Motor neuron (in vitro differentiated cells): ENCODE data around the gene SP140L. TPM values are rescaled to one million over a fixed set of nuclear protein-coding genes. Genes with fewer than 3 reads are reported as not detected.
A peak's percentile ranks its signal among the peaks of the same experiment; 100 is the strongest.
"Not testable (repeated sequence)": the region's sequence is repeated elsewhere in the genome, so short reads cannot be mapped to it uniquely, and the experiment has no call there.

Experiments
- ATAC-seq, 8 experiments: fragments of 200-7000 bp; cut with Tn5 transposase; replicated peaks in 6 of 8; 2 replicates each; pipeline ENCODE4 v1.8.0; 2021; ENCODE audit warnings: mild to moderate bottlenecking in 8 of 8, moderate library complexity in 8 of 8
- H3K27ac ChIP-seq, 2 donors: fragments of 250-450 bp; sonication (Bioruptor Pico); 2 replicates each; pipeline ENCODE4 v1.9.0; 2021; ENCODE audit warnings: antibody characterized with exemption in 2 of 2, mild to moderate bottlenecking in 2 of 2, moderate library complexity in 1 of 2
- H3K4me1 ChIP-seq, 2 donors: fragments of 250-450 bp; sonication (Bioruptor Pico); replicated peaks in 1 of 2; 2 replicates each; pipeline ENCODE4 v1.6.1; 2021; ENCODE audit warnings: antibody characterized with exemption in 2 of 2, mild to moderate bottlenecking in 2 of 2, moderate library complexity in 1 of 2
- H3K4me3 ChIP-seq, 5 donors: fragments of 250-450 bp; sonication (Bioruptor Pico); 2 replicates each; pipeline ENCODE4 v1.9.0; 2021; ENCODE audit warnings: antibody characterized with exemption in 5 of 5, mild to moderate bottlenecking in 5 of 5, moderate library complexity in 4 of 5
- WGBS, 10 experiments: fragments of 450-650 bp; shearing (Covaris generic); methylation state at CpG; one replicate each; pipeline ENCODE4 v1.0.0; 2022; 5-methylcytosine and 5-hydroxymethylcytosine counted together
- in situ Hi-C, 9 experiments: fragments of 400-800 bp; cut with MboI; loops; one replicate each; pipeline ENCODE4 v1.15.0; 2021; ENCODE audit warnings: low sequenced_read_pairs in 9 of 9, low pct_unique_long_range_greater_than_20kb in 2 of 9; ENCODE audit not compliant: unreplicated experiment in 9 of 9
- total RNA-seq, 8 experiments: library from RNA; unstranded; fragments of 300-600 nt; gene quantifications; 2 replicates each; pipeline versions ENCODE4 v1.2.3 to v1.2.4, GENCODE V29; 2022

The SP140L gene
- total RNA-seq = 10 to 100 TPM in 1 of 8 experiments, 1 to 10 TPM in 6, under 1 TPM in 1; 0.43 to 28.4 (median 2.2) TPM

- Histone ChIP-seq H3K4me3 (no peak within 1 kb of the TSS), H3K4me1 (no peaks in the 10 kb centered on the region), H3K27ac (no peak within 1 kb of the TSS)
- peak in 3 of 8 experiments; percentile 73 to 98 (median 97) for ATAC-seq
- 0 to 83% (median 55%) methylated on average over 1 to 10 of the region's 11 CpGs; no CpG with 5 or more reads in 4 of the 10 experiments for WGBS, 10 experiments
- in situ Hi-C loops = no loop called here
Observed at GRCh38 chr2:230326453-230327417, at the start of gene SP140L. Gene SP140L, plus strand, starts transcription at chr2:230327193. Its CDS starts 77 bp downstream, at chr2:230327270.

GRCh38 chr2:230282936-230283335 lies 44.1 kb upstream of the SP140L start:
- WGBS, 10 experiments = no CpG with 5 or more reads among the region's 2 CpGs
- ATAC-seq = no peak
- no peaks in the 10 kb centered on the region for H3K4me1 ChIP-seq
- in situ Hi-C loops = no loop called here
- H3K27ac ChIP-seq = no peak overlapping the region
- no peak overlapping the region for H3K4me3 ChIP-seq

GRCh38 chr2:230286048-230286447 lies 40.9 kb upstream of the SP140L start:
- H3K4me3 ChIP-seq = no peak overlapping the region
- H3K27ac ChIP-seq = no peak overlapping the region
- 29 to 100% (median 77%) methylated on average over 1 to 3 of the region's 3 CpGs for WGBS, 10 experiments
- no peak for ATAC-seq
- H3K4me1 ChIP-seq = no peaks in the 10 kb centered on the region
- in situ Hi-C loops = no loop called here

- H3K4me1 ChIP-seq, H3K27ac ChIP-seq, H3K4me3 ChIP-seq, in situ Hi-C loops: not testable (repeated sequence)
- peak in 2 of 8 experiments; percentile 23 to 24 for ATAC-seq
- WGBS, 10 experiments = 0 to 100% (median 75%) methylated on average over 1 to 4 of the region's 4 CpGs; no CpG with 5 or more reads in 2 of the 10 experiments
Observed at GRCh38 chr2:230289311-230289710, 37.7 kb upstream of the SP140L start.

- H3K4me1 ChIP-seq = no peaks in the 10 kb centered on the region
- no peak for ATAC-seq
- H3K4me3 ChIP-seq = no peak overlapping the region
- 60 to 100% (median 71%) methylated on average over 1 to 4 of the region's 6 CpGs; no CpG with 5 or more reads in 3 of the 10 experiments for WGBS, 10 experiments
- no peak overlapping the region for H3K27ac ChIP-seq
- in situ Hi-C loops = no loop called here
Observed at GRCh38 chr2:230295192-230295591, 31.8 kb upstream of the SP140L start.

GRCh38 chr2:230296917-230297316 lies 30.1 kb upstream of the SP140L start:
- H3K4me3 ChIP-seq = no peak overlapping the region
- in situ Hi-C loops = no loop called here
- H3K27ac ChIP-seq = no peak overlapping the region
- ATAC-seq = no peak
- H3K4me1 ChIP-seq = no peaks in the 10 kb centered on the region

GRCh38 chr2:230299618-230300017 lies 27.4 kb upstream of the SP140L start:
- Histone ChIP-seq H3K4me1 (no peaks in the 10 kb centered on the region), H3K4me3 (no peak overlapping the region), H3K27ac (no peak overlapping the region)
- no peak for ATAC-seq
- in situ Hi-C loops = no loop called here
- 100% methylated on average over 1 to 2 of the region's 2 CpGs; no CpG with 5 or more reads in 6 of the 10 experiments for WGBS, 10 experiments

- WGBS, 10 experiments = 20 to 100% (median 80%) methylated on average over 1 to 4 of the region's 23 CpGs; no CpG with 5 or more reads in 3 of the 10 experiments
- Histone ChIP-seq H3K4me1 (no peaks in the 10 kb centered on the region), H3K27ac (no peak overlapping the region), H3K4me3 (no peak overlapping the region)
- in situ Hi-C loops = no loop called here
- no peak for ATAC-seq
Observed at GRCh38 chr2:230305416-230306275, 21.3 kb upstream of the SP140L start.

GRCh38 chr2:230306474-230306873 lies 20.5 kb upstream of the SP140L start:
- WGBS, 10 experiments = 20% methylated on average over 1 of the region's 2 CpGs; no CpG with 5 or more reads in 9 of the 10 experiments
- in situ Hi-C loops = no loop called here
- ATAC-seq = no peak
- Histone ChIP-seq H3K4me1 (no peaks in the 10 kb centered on the region), H3K4me3 (no peak overlapping the region), H3K27ac (no peak overlapping the region)

- WGBS, 10 experiments = no CpG with 5 or more reads among the region's 2 CpGs
- in situ Hi-C loops = no loop called here
- Histone ChIP-seq H3K4me1 (no peaks in the 10 kb centered on the region), H3K27ac (no peak overlapping the region), H3K4me3 (no peak overlapping the region)
- ATAC-seq = no peak
Observed at GRCh38 chr2:230307485-230307884, 19.5 kb upstream of the SP140L start.

- ATAC-seq = no peak
- H3K4me1 ChIP-seq = no peaks in the 10 kb centered on the region
- no peak overlapping the region for H3K4me3 ChIP-seq
- H3K27ac ChIP-seq = no peak overlapping the region
- in situ Hi-C loops = no loop called here
- WGBS, 10 experiments = 0 to 100% (median 83%) methylated on average over 1 to 11 of the region's 12 CpGs
Observed at GRCh38 chr2:230308402-230309000, 18.5 kb upstream of the SP140L start.

GRCh38 chr2:230310792-230311191 lies 16.2 kb upstream of the SP140L start:
- ATAC-seq, in situ Hi-C loops, H3K4me1 ChIP-seq, H3K4me3 ChIP-seq, H3K27ac ChIP-seq: not testable (repeated sequence)
- WGBS, 10 experiments = no CpG with 5 or more reads among the region's 5 CpGs

GRCh38 chr2:230311634-230312033 lies 15.4 kb upstream of the SP140L start:
- H3K4me1 ChIP-seq, ATAC-seq, H3K4me3 ChIP-seq, in situ Hi-C loops, H3K27ac ChIP-seq: not testable (repeated sequence)
- no CpG with 5 or more reads among the region's 1 CpG for WGBS, 10 experiments
